BLaER1 (cell line): ENCODE results near the gene TRAK1.

Source experiments
- H3K27ac ChIP-seq: shearing (Covaris generic); formaldehyde crosslinking; 2 replicates; pipeline ENCODE4 v1.8.1; 2022
- H3K27me3 ChIP-seq: shearing (Covaris generic); formaldehyde crosslinking; 2 replicates; pipeline ENCODE4 v1.8.1; 2022
- H3K36me3 ChIP-seq: shearing (Covaris generic); formaldehyde crosslinking; 2 replicates; pipeline ENCODE4 v1.8.1; 2022
- H3K4me1 ChIP-seq: shearing (Covaris generic); formaldehyde crosslinking; 2 replicates; pipeline ENCODE4 v1.8.1; 2022
- H3K4me2 ChIP-seq: shearing (Covaris generic); formaldehyde crosslinking; 2 replicates; pipeline ENCODE4 v1.8.1; 2022
- H3K4me3 ChIP-seq: shearing (Covaris generic); formaldehyde crosslinking; 2 replicates; pipeline ENCODE4 v1.8.1; 2022
- H3K9ac ChIP-seq: shearing (Covaris generic); formaldehyde crosslinking; 2 replicates; pipeline ENCODE4 v1.8.1; 2022
- H3K9me3 ChIP-seq: shearing (Covaris generic); formaldehyde crosslinking; 2 replicates; pipeline ENCODE4 v1.8.1; 2022
- H4K20me1 ChIP-seq: shearing (Covaris generic); formaldehyde crosslinking; 2 replicates; pipeline ENCODE4 v1.8.1; 2022
- Cebpa-rat ChIP-seq: shearing (Covaris generic); IDR thresholded peaks from 2 replicates; pipeline ENCODE4 v1.8.1; 2022

The TRAK1 gene

GRCh38 chr3:42149975-42150374 is 58.8 kb downstream of the TRAK1 start:
- TF ChIP-seq Cebpa-rat, result no peak
- Histone ChIP-seq H3K4me2 (no peak overlapping the region), H4K20me1 (peaks cover 100% of the 10 kb centered on the region), H3K4me3 (no peak overlapping the region), H3K27ac (no peak overlapping the region), H3K4me1 (peaks cover 38% of the 10 kb centered on the region), H3K36me3 (peaks cover 23% of the 10 kb centered on the region), H3K27me3 (no peaks in the 10 kb centered on the region), H3K9ac (no peak overlapping the region), H3K9me3 (no peaks in the 10 kb centered on the region)

GRCh38 chr3:42151596-42152168 is 60.5 kb downstream of the TRAK1 start:
- no peak overlapping the region for H3K4me3 ChIP-seq
- TF ChIP-seq Cebpa-rat, result no peak
- H3K9ac ChIP-seq, result no peak overlapping the region
- no peaks in the 10 kb centered on the region for H3K27me3 ChIP-seq
- no peak overlapping the region for H3K4me2 ChIP-seq
- H4K20me1 ChIP-seq, result peaks cover 100% of the 10 kb centered on the region
- no peak overlapping the region for H3K27ac ChIP-seq
- H3K4me1 ChIP-seq, result peaks cover 28% of the 10 kb centered on the region
- H3K36me3 ChIP-seq, result peaks cover 19% of the 10 kb centered on the region
- H3K9me3 ChIP-seq, result no peaks in the 10 kb centered on the region

- TF ChIP-seq Cebpa-rat, result no peak
- Histone ChIP-seq H3K4me2 (no peak overlapping the region), H3K4me3 (no peak overlapping the region), H4K20me1 (peaks cover 100% of the 10 kb centered on the region), H3K4me1 (peaks cover 23% of the 10 kb centered on the region), H3K9ac (no peak overlapping the region), H3K9me3 (no peaks in the 10 kb centered on the region), H3K27ac (no peak overlapping the region), H3K27me3 (no peaks in the 10 kb centered on the region), H3K36me3 (peaks cover 19% of the 10 kb centered on the region)
Observed at GRCh38 chr3:42152193-42152592, 61.0 kb downstream of the TRAK1 start.

GRCh38 chr3:42153039-42153438 is 61.9 kb downstream of the TRAK1 start:
- Histone ChIP-seq H3K36me3 (peaks cover 19% of the 10 kb centered on the region), H3K4me3 (no peak overlapping the region), H3K4me2 (no peak overlapping the region), H3K27ac (no peak overlapping the region), H3K4me1 (peaks cover 14% of the 10 kb centered on the region), H3K9ac (no peak overlapping the region), H3K9me3 (no peaks in the 10 kb centered on the region), H3K27me3 (no peaks in the 10 kb centered on the region), H4K20me1 (peaks cover 94% of the 10 kb centered on the region)
- no peak for TF ChIP-seq Cebpa-rat

GRCh38 chr3:42157540-42158538 is 66.7 kb downstream of the TRAK1 start:
- peaks cover 92% of the 10 kb centered on the region for H4K20me1 ChIP-seq
- no peak overlapping the region for H3K9ac ChIP-seq
- no peaks in the 10 kb centered on the region for H3K9me3 ChIP-seq
- TF ChIP-seq Cebpa-rat, result no peak
- H3K36me3 ChIP-seq, result peaks cover 4% of the 10 kb centered on the region; the same call in 1 of the 2 replicates
- no peak overlapping the region for H3K27ac ChIP-seq
- no peak overlapping the region for H3K4me2 ChIP-seq
- H3K4me1 ChIP-seq, result peaks cover 38% of the 10 kb centered on the region
- no peaks in the 10 kb centered on the region for H3K27me3 ChIP-seq
- H3K4me3 ChIP-seq, result no peak overlapping the region

- no peak overlapping the region for H3K27ac ChIP-seq
- no peaks in the 10 kb centered on the region for H3K27me3 ChIP-seq
- no peaks in the 10 kb centered on the region for H3K9me3 ChIP-seq
- TF ChIP-seq Cebpa-rat, result no peak
- H3K4me3 ChIP-seq, result peak overlapping the region; percentile 25; the same call in 1 of the 2 replicates
- H3K9ac ChIP-seq, result no peak overlapping the region
- peak overlapping the region; percentile 76 for H3K4me2 ChIP-seq
- peaks cover 4% of the 10 kb centered on the region; the same call in 1 of the 2 replicates for H3K36me3 ChIP-seq
- H4K20me1 ChIP-seq, result peaks cover 92% of the 10 kb centered on the region
- H3K4me1 ChIP-seq, result peaks cover 38% of the 10 kb centered on the region
Observed at GRCh38 chr3:42159147-42159546, 68.0 kb downstream of the TRAK1 start.

- Histone ChIP-seq H3K4me3 (peak overlapping the region; percentile 25; the same call in 1 of the 2 replicates), H3K36me3 (no peaks in the 10 kb centered on the region), H4K20me1 (peaks cover 92% of the 10 kb centered on the region), H3K27me3 (no peaks in the 10 kb centered on the region), H3K9me3 (no peaks in the 10 kb centered on the region), H3K27ac (peak overlapping the region; percentile 37; the same call in 1 of the 2 replicates), H3K9ac (no peak overlapping the region), H3K4me1 (peaks cover 38% of the 10 kb centered on the region), H3K4me2 (peak overlapping the region; percentile 76)
- no peak for TF ChIP-seq Cebpa-rat
Observed at GRCh38 chr3:42159706-42160472, 68.7 kb downstream of the TRAK1 start.

GRCh38 chr3:42161050-42161935 is 70.1 kb downstream of the TRAK1 start:
- Histone ChIP-seq H3K9me3 (no peaks in the 10 kb centered on the region), H3K36me3 (peaks cover 10% of the 10 kb centered on the region; the same call in 1 of the 2 replicates), H3K4me2 (peak overlapping the region; percentile 76), H3K27me3 (no peaks in the 10 kb centered on the region), H3K27ac (0 out of 2 replicates have a peak overlapping the region, but pooled peaks have one; percentile 14), H3K4me1 (peaks cover 38% of the 10 kb centered on the region), H3K9ac (peak overlapping the region; percentile 21; the same call in 1 of the 2 replicates), H4K20me1 (peaks cover 92% of the 10 kb centered on the region), H3K4me3 (no peak overlapping the region)
- no peak for TF ChIP-seq Cebpa-rat

- Histone ChIP-seq H4K20me1 (peaks cover 93% of the 10 kb centered on the region), H3K9me3 (no peaks in the 10 kb centered on the region), H3K9ac (no peak overlapping the region), H3K4me1 (peaks cover 38% of the 10 kb centered on the region), H3K4me3 (no peak overlapping the region), H3K27ac (no peak overlapping the region), H3K27me3 (no peaks in the 10 kb centered on the region), H3K4me2 (no peak overlapping the region), H3K36me3 (peaks cover 10% of the 10 kb centered on the region; the same call in 1 of the 2 replicates)
- TF ChIP-seq Cebpa-rat, result no peak
Observed at GRCh38 chr3:42162462-42162861, 71.3 kb downstream of the TRAK1 start.
